Regular cardiac myocyte (primary cell): Measurements from ENCODE around the gene KLHL2. TPM values are rescaled to one million over a fixed set of nuclear protein-coding genes. Genes with fewer than 3 reads are reported as not detected.

Source experiments
- total RNA-seq: library from RNA; depleted of rRNA; stranded (reverse); fragments of >200 nt; gene quantifications from 2 replicates; pipeline ENCODE4 v1.2.3, GENCODE V29; 2014

KLHL2 gene, protein sequence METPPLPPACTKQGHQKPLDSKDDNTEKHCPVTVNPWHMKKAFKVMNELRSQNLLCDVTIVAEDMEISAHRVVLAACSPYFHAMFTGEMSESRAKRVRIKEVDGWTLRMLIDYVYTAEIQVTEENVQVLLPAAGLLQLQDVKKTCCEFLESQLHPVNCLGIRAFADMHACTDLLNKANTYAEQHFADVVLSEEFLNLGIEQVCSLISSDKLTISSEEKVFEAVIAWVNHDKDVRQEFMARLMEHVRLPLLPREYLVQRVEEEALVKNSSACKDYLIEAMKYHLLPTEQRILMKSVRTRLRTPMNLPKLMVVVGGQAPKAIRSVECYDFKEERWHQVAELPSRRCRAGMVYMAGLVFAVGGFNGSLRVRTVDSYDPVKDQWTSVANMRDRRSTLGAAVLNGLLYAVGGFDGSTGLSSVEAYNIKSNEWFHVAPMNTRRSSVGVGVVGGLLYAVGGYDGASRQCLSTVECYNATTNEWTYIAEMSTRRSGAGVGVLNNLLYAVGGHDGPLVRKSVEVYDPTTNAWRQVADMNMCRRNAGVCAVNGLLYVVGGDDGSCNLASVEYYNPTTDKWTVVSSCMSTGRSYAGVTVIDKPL
- total RNA-seq: 19.7 and 24.7 TPM in 2 replicates

GRCh38 chr4:165207431-165208220, at the start of gene KLHL2:
KLHL2 (plus strand) TSS chr4:165207561; CDS start chr4:165207877, 316 bp downstream.

DNA sequence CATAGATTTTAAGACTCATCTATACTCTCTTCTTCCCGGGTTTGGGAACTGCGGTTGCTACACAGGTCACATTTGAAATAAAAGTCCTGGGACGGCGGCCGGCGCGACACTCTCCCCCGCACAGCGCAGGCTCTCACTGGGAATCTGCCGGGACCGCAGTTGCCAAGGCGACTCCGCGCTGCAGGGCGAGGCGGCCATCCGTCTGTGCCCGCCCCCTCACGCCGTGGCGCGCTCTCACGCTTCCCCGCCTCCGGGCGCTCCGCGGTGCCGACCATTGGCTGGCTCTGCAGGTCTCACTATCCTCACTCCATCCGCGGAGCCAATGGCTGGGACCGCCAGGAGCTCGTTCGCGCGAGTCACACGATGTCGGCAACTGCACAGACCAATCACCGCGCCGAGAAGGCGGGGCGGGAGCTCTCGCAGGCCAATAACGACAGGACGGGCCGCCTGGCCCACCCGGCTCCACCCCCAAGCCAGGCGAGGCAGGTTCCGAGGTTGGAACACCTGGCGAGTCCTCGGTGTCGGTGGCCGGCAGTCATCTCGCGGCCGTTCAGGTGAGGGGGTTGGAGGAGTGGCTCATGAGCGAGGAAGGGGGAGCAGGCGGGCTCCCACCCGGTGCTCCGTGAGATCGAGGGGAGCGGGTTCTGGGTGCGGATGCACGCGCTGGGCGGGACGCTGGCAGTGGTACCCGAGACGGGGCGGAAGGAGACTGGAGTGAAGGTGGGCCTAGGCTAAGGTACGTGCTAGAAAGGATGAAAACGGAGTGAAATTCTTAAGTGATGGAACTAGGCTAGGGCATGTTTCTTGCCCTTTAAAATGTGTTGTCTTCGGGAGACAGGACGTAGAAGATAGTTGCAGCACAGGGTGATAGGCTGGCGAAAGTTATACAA, 120.1 kb downstream of the KLHL2 start, which contains the start of gene MSMO1:
TSS of gene MSMO1 (plus strand) at position 459 of the 890 bp plus-strand sequence. CDS start 5,702 bp downstream, outside the sequence.

Other genes starting within 250 kb of the KLHL2 start
- 1.5 and 4.5 TPM in 2 replicates for gene TRIM61, start 229.9 kb upstream of the KLHL2 start, total RNA-seq
- not detected in 2 replicates for gene TRIM60, start 175.6 kb upstream of the KLHL2 start, total RNA-seq
- gene TRIM75, start 153.7 kb upstream of the KLHL2 start, total RNA-seq: not detected in 2 replicates
- gene TMEM192, start 94.7 kb upstream of the KLHL2 start, total RNA-seq: 6.1 and 9.0 TPM in 2 replicates
- 126 and 174 TPM in 2 replicates for gene MSMO1, start 120.1 kb downstream of the KLHL2 start, total RNA-seq
- 33.5 and 294 TPM in 2 replicates for gene CPE, start 171.4 kb downstream of the KLHL2 start, total RNA-seq